GM18520 (cell line): Measurements from ENCODE around the gene PVR.
"Not testable (repeated sequence)": the region's sequence is repeated elsewhere in the genome, so short reads cannot be mapped to it uniquely, and the experiment has no call there.

Experiments
- ATAC-seq: cut with Tn5 transposase; IDR thresholded peaks from one replicate; pipeline ENCODE4 v1.9.1; 2021; ENCODE audit not compliant: unreplicated experiment

Gene PVR

DNA sequence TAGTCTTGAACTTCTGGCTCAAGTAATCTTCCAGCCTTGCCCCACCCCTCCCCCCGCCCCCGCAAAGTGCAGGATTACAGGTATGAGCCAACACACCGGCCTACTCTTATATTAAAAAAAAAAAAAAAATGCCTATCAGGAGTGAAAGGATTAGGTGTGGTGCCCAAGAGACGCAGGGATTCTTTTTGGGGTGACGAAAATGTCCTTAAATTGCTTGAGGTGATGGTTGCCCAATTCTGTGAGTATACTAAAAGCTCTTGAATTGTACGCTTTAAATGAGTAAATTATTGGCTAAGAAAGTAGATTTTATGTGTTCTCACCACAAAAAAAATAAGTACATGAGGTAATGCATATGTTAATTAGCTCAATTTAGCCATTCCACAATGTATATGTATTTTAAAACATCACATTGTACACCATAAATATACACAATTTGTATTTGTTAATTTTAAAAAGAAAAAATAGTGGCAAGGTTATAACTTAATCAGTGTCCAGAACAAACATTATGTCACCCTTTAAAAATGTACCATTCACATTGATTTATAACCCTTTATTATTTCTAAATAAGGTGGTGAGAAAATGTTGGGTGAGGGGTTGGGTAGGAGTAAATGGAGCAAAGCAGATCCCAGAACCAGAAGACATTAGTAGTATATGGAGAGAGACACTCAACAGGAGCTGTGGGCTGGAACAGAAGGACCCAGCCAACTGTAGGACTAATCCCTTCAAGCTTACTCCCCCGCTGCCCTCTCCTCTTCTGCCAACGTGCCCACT, 26.4 kb upstream of the PVR start:
- no peak for ATAC-seq

GRCh38 chr19:44618640-44619357, 24.9 kb upstream of the PVR start:
- ATAC-seq: no peak

DNA sequence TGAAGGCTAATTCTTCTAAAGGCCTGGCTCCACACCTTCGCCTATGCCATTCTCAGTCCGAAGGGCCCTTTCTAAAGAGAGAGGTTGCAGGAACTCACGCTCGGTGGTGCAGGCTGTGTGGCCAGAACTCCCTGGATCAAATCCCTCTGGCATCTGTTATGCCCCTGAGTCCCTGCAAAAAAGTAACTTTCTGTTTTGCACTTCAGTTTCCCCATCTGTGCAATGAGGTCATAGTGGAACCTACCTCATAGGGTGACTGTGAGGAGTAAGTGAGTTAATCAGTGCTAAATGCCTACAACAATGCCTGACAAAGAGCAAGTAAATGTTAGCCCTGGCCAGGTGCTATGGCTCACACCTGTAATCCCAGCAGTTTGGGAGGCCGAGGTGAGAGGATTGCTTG, 23.0 kb upstream of the PVR start:
- no peak for ATAC-seq

DNA sequence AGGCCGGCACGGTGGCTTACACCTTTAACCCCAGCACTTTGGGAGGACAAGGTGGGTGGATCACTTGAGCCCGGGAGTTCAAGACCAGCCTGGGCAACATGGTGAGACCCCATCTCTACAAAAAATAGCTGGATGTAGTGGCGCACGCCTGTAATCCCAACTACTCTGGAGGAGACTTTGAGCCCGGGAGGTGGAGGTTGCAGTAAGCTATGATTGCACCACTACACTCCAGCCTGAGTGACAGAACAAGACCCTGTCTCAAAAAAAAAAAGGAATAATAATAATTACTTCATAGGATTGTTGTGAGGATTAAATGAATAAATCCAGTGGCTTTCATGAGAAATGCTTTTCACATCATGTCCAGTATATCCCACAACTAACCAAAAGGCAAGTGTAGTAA, 22.3 kb upstream of the PVR start:
- ATAC-seq: no peak

DNA sequence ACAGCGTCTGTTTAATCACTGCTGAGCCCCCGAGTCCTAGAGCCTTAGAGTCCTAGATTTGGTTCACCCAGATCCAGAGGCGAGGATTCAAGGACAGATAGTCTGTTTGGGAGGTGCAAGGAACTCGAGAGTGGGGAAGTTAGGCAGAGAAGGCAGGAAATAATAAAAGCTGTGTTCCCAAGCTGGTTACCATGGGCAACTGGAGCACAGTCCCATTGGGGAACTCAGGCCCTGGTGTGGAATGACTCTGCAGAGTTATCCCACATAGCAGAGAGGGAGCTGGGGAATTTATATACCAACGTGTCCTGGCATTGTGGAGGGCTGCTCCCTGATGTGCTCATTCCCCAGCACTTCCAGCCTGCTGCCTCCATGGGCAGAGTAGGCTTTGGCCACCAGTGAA, 20.6 kb upstream of the PVR start:
- ATAC-seq: no peak

- no peak for ATAC-seq
Measured at GRCh38 chr19:44623626-44624025, 20.1 kb upstream of the PVR start.

DNA sequence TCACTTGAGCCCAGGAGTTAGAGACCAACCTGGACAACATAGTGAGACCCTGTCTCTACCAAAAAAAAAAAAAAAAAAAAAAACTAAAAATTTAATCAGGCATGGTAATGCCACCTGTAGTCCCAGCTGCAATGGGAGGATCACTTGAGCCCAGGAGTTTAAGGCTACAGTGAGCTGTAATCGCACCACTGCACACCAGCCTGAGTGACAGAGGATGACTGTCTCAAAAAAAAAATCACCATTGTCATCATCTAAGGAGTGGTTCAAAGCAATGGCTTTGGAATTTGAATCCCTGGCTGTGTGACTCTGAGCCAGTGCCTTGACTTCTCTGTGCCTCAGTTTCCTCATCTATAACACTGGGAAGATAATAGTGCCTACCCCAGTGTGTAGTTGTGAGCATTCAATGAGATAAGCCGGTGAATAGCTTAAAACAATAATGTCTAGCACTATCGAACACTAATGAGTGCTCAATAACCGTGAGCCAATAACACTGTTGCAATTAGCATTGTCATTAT, 18.8 kb upstream of the PVR start:
- no peak for ATAC-seq

DNA sequence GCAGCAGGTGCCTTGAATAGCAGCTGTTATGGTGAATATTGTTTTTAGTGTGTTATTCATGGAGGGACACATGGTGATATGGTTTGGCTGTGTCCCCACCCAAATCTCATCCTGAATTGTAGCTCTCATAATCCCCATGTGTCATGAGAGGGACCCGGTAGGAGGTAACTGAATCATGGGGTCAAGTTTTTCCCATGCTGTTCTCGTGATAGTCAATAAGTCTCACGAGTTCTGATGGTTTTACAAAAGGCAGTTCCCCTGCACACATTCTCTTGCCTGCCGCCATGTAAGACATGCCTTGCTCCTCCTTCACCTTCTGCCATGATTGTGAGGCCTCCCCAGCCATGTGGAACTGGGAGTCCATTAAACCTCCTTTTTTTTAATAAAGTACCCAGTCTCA, 18.1 kb upstream of the PVR start:
- not testable (repeated sequence) for ATAC-seq

GRCh38 chr19:44626048-44626624, 17.6 kb upstream of the PVR start:
- no peak for ATAC-seq

DNA sequence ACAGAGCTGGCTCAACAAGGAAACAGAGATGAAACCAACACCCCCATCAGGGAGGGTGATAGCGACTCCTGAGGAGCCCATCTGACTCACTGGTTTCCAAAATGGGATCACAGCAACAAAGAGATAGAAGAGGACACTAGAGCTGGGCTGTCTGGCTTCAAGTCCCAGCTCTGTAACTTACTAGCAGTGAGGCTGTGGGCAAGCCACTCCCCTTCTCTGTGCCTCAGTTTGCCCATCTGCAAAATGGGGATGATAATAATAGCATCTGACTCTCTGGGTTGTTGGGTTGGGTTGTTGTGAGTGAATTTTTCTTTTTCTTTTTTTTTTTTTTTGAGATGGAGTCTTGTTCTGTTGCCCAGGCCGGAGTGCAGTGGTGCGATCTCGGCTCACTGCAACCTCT, 16.1 kb upstream of the PVR start:
- no peak for ATAC-seq

- no peak for ATAC-seq
Measured at GRCh38 chr19:44628793-44629192, 14.9 kb upstream of the PVR start.

- ATAC-seq: not testable (repeated sequence)
Measured at GRCh38 chr19:44631611-44632010, 12.1 kb upstream of the PVR start.

- not testable (repeated sequence) for ATAC-seq
Measured at GRCh38 chr19:44634058-44634457, 9.7 kb upstream of the PVR start.

- ATAC-seq: no peak
Measured at GRCh38 chr19:44634785-44635184, 8.9 kb upstream of the PVR start.

DNA sequence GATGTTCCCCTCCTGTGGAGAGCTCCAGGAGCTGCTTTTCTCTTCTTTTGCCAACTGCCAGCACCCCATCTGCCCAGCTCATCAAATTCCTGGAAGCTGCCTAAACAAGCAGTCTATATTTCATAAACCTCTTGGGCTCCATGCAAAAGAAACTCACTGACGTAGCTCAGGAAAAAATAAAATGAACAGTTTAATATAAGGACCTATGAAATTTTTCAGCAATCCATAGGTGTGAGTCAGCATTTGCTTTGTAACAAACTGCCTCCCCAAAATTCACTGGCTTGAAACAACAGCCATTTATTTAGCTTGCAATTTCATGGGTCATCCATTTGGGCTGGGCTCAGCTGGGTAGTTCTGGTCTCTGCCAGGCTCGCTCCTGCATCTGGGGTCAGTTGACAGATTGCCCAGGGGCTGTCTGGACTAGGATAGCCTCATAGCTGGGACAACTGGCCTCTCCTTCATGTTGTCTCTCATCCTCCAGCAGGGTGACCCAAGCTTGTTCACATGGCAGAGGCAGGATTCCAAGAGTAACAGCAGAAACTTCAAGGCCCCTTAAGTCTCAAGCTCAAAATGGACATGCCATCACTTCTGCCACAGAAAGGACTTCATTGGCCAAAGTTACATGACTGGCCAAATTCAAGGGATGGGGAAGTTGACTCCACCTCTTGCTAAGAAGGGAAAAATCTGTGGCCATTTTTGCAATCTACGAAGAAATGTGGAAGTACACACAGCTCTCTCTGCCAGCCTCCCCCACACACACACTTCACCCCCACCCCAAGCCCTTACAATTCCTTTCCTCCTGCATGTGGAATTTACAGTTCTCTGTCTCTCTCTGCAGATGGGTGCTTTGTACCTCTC, 7.9 kb upstream of the PVR start:
- no peak for ATAC-seq

DNA sequence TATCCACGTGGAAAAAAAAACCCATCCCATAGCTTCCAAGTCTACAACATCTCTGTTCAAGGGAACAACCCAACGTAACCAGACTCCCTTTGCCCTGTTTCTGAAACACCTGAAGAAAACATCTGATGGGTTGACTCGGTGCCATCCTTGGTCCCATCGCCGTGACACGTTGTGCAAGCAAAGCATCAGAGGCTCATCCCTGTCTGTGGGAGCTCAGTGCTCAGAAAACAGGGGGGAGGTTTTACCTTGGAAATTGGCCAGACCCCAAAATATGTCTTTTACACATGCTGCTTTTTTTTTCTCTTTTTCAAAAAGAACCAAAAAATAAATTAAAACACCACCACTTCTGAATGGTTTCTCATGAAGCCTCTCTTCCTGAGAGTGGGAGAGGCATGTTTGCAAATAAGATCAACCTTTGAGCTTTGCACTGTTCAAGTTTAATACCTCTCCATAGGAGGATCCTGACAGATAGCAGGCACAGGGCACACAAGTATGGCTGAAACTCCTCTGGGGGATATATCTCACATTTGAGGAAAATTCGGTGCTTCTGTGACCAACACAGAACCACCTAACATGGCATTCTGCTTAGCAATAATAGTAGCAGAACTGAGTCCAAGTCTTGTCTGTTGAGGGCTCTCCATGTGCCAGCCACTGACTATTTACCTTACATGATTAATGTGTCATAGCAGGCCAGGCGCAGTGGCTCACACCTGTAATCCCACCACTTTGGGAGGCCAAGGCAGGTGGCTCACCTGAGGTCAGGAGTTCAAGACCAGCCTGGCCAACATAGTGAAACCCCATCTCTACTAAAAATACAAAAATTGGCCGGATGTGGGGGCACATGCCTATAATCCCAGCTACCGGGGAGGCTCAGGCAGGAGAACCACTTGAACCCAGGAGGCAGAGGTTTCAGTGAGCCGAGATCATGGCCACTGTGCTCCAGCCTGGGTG, 7.0 kb upstream of the PVR start:
- no peak for ATAC-seq

- no peak for ATAC-seq
Measured at GRCh38 chr19:44637390-44637764, 6.3 kb upstream of the PVR start.

DNA sequence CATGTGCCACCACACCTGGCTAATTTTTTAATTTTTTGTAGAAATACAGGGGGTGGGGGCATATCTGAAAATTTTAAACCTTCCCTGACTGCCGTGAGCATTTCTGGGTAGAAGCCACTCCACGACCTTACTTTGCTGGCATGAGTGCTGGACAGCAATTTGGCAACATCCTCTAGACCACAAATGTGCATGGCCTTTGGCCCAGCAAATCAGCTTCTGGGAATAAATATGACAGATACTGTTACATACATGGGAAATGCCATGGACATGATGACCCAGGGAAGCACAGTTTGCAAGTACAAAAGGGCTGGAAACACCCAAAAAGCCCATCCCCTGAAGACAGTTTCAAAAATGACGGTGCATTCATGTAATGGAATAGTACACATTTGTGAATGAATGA, 3.2 kb upstream of the PVR start:
- no peak for ATAC-seq

GRCh38 chr19:44641501-44642265, 2.0 kb upstream of the PVR start:
- no peak for ATAC-seq
